ENCODE results near the gene CR1. TPM values are rescaled to one million over a fixed set of nuclear protein-coding genes. Genes with fewer than 3 reads are reported as not detected.

CR1 gene
- total and polyA plus RNA-seq, 2 experiments from 2014 or later = 0.65 to 0.76 TPM

DNA sequence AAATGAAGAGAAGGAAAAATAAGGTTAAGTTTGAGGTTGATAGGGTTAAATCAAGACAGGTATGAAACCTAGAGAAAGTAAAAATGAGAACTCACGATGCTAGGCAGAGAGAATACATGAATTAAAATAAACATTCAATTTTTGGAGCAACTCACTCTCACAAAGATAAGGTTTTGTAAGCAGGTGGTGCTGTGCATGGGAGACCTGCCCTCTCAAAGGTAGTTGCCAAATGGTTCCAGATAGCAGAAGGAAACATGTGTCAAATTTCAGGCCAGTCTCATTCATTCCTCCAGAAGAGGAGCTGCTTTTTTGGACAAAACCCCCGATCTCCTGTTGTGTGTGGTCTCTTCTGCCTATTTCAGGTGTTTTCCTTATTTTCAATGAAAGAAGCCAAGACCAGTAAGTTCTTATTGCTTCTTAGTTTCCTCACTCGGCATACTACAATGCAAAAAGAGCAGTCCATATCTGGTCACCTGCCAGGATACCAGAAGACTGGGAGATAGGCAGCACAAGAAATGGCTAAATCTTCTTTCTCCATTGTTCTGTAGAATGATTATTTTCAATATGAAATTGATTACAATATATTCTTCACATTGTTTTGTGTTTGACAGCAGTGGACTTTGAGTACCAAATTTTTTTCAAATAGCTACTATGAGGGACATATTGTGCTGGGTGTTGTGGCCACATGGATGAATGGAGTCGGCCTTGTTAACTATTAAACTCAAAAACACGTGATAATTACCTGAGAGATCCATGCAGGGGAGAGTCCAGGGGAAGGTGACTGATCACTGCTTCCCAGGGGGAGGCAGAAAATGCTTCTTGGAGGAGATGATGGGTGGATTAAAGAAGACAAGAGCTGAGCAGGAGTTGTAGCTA, 152.6 kb downstream of the CR1 start:
- Histone ChIP-seq H3K27ac (ENCODE audit: low read depth) (no peak overlapping the region), H4K20me1 (replicated peaks; ENCODE audit: insufficient read depth) (no peaks in the 10 kb centered on the region), H2AFZ (no peak overlapping the region), H3K36me3 (ENCODE audit: insufficient read depth) (no peaks in the 10 kb centered on the region), H3K4me1 (ENCODE audit: insufficient read depth) (peaks cover 48% of the 10 kb centered on the region), H3K9me2 (ENCODE audit: insufficient read depth) (no peaks in the 10 kb centered on the region), H3K4me2 (0 out of 2 replicates have a peak overlapping the region, but pooled peaks have one; percentile 31), H3K79me2 (replicated peaks; ENCODE audit: insufficient read depth) (peaks cover 19% of the 10 kb centered on the region), H3F3A (replicated peaks; ENCODE audit: low read depth) (0 out of 2 replicates have a peak, but pooled peaks cover 5% of the 10 kb centered on the region), H3K27me3 (ENCODE audit: insufficient read depth) (peaks cover 10% of the 10 kb centered on the region), H3K4me3 (no peak overlapping the region)
- no peak for DNase-seq (ENCODE audit: low spot score)
- H3K4me1 Mint-ChIP-seq = peaks cover 50% of the 10 kb centered on the region
- H3K9me3 Mint-ChIP-seq = no peaks in the 10 kb centered on the region
- ATAC-seq = no peak
- H3K27me3 Mint-ChIP-seq (ENCODE audit: insufficient read depth, low read depth, poor library complexity) = peaks cover 19% of the 10 kb centered on the region
- no peaks in the 10 kb centered on the region for H3K36me3 Mint-ChIP-seq (ENCODE audit: low read depth)
- H3K27ac Mint-ChIP-seq = no peak overlapping the region
- TF ChIP-seq, protein P1, sequence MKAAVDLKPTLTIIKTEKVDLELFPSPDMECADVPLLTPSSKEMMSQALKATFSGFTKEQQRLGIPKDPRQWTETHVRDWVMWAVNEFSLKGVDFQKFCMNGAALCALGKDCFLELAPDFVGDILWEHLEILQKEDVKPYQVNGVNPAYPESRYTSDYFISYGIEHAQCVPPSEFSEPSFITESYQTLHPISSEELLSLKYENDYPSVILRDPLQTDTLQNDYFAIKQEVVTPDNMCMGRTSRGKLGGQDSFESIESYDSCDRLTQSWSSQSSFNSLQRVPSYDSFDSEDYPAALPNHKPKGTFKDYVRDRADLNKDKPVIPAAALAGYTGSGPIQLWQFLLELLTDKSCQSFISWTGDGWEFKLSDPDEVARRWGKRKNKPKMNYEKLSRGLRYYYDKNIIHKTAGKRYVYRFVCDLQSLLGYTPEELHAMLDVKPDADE (IDR thresholded peaks at IDR 0.05) = no peak
- no peak for TF ChIP-seq ZNF114 (CRISPR knock-in tag; IDR thresholded peaks at IDR 0.05)
- TF ChIP-seq ZNF462 (CRISPR knock-in tag; IDR thresholded peaks at IDR 0.05) = no peak
- TF ChIP-seq EZH2phosphoT487 (IDR thresholded peaks at IDR 0.05; ENCODE audit: unreplicated experiment) = no peak
- TF ChIP-seq JUNB (IDR thresholded peaks at IDR 0.05; ENCODE audit: unreplicated experiment) = no peak
- no peak for TF ChIP-seq STAT1 (IDR thresholded peaks at IDR 0.05; ENCODE audit: unreplicated experiment)
- TF ChIP-seq CREB1 (CRISPR knock-in tag; IDR thresholded peaks at IDR 0.05; ENCODE audit: low read depth) = no peak
- no peak for TF ChIP-seq EZH2 (IDR thresholded peaks at IDR 0.05; ENCODE audit: low read depth, unreplicated experiment)
- TF ChIP-seq ZNF331 (CRISPR knock-in tag; IDR thresholded peaks at IDR 0.05; ENCODE audit: low read depth) = no peak
- TF ChIP-seq POLR2AphosphoS5 (IDR thresholded peaks at IDR 0.05; ENCODE audit: low read depth) = no peak
- no peak for TF ChIP-seq NANOG (IDR thresholded peaks at IDR 0.05; ENCODE audit: borderline replicate concordance)
- TF ChIP-seq, protein P2, sequence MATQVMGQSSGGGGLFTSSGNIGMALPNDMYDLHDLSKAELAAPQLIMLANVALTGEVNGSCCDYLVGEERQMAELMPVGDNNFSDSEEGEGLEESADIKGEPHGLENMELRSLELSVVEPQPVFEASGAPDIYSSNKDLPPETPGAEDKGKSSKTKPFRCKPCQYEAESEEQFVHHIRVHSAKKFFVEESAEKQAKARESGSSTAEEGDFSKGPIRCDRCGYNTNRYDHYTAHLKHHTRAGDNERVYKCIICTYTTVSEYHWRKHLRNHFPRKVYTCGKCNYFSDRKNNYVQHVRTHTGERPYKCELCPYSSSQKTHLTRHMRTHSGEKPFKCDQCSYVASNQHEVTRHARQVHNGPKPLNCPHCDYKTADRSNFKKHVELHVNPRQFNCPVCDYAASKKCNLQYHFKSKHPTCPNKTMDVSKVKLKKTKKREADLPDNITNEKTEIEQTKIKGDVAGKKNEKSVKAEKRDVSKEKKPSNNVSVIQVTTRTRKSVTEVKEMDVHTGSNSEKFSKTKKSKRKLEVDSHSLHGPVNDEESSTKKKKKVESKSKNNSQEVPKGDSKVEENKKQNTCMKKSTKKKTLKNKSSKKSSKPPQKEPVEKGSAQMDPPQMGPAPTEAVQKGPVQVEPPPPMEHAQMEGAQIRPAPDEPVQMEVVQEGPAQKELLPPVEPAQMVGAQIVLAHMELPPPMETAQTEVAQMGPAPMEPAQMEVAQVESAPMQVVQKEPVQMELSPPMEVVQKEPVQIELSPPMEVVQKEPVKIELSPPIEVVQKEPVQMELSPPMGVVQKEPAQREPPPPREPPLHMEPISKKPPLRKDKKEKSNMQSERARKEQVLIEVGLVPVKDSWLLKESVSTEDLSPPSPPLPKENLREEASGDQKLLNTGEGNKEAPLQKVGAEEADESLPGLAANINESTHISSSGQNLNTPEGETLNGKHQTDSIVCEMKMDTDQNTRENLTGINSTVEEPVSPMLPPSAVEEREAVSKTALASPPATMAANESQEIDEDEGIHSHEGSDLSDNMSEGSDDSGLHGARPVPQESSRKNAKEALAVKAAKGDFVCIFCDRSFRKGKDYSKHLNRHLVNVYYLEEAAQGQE (IDR thresholded peaks at IDR 0.05; ENCODE audit: unreplicated experiment) = no peak
- H3K4me3 Mint-ChIP-seq = no peak overlapping the region; the same call in 2 of the 3 replicates

Data from GM23338 (cell line).